ENCODE data around the gene SLC35F3.
"Not testable (repeated sequence)": the region's sequence is repeated elsewhere in the genome, so short reads cannot be mapped to it uniquely, and the experiment has no call there.

The SLC35F3 gene

DNA sequence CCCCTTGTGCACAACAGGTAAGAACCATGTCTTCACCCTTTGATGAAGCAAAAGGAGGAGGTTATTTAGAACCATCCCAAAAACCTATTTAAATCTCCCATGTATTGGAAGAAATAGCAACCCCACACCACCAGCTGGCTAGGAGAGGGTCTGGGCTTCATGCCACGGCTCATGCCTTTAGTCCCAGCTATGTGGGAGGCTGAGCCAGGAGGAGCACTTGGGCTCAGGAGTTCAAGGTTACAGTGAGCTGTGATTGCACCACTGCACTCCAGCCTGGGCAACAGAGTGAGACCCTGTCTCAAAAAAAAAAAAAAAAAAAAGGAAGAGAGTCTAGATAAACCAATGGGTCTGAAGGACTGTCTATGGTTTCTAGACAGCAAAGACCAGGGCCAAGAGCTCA lies 270.9 kb downstream of the SLC35F3 start:
- Histone ChIP-seq H3K27ac (ENCODE audit: low read length) (no peak overlapping the region), H3K36me3 (ENCODE audit: control insufficient read depth, low read depth, low read length) (no peaks in the 10 kb centered on the region), H3K9ac (ENCODE audit: low read length) (no peak overlapping the region), H3K4me3 (ENCODE audit: low read length) (no peak overlapping the region), H3K4me1 (ENCODE audit: control insufficient read depth, low read depth, low read length) (no peaks in the 10 kb centered on the region), H3K9me3 (ENCODE audit: control insufficient read depth, low read depth, low read length) (no peaks in the 10 kb centered on the region), H3K27me3 (ENCODE audit: control insufficient read depth, insufficient read depth, low read length) (no peaks in the 10 kb centered on the region)

DNA sequence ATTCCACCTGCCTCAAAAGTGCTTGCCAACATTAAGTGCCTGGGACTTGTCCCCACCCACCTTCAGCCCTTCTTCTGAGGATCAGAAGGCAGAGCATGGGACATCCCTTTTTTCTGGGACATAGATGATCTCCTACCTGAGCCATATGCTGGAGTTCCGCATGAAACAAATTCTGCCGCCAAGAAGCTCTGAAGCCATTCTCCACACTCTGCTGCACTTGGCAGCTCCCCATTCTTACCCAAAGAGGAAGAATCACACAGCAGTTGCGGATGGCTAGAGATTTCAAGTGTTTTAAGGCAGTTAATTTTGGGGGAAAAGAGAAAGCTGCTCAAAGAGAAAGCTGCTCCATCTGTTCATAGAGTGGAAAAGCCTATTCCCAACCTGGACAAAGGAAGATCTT lies 271.5 kb downstream of the SLC35F3 start:
- Histone ChIP-seq H3K27me3 (ENCODE audit: control insufficient read depth, insufficient read depth, low read length) (no peaks in the 10 kb centered on the region), H3K4me1 (ENCODE audit: control insufficient read depth, low read depth, low read length) (no peaks in the 10 kb centered on the region), H3K36me3 (ENCODE audit: control insufficient read depth, low read depth, low read length) (no peaks in the 10 kb centered on the region), H3K9ac (ENCODE audit: low read length) (no peak overlapping the region), H3K4me3 (ENCODE audit: low read length) (no peak overlapping the region), H3K27ac (ENCODE audit: low read length) (no peak overlapping the region), H3K9me3 (ENCODE audit: control insufficient read depth, low read depth, low read length) (no peaks in the 10 kb centered on the region)

DNA sequence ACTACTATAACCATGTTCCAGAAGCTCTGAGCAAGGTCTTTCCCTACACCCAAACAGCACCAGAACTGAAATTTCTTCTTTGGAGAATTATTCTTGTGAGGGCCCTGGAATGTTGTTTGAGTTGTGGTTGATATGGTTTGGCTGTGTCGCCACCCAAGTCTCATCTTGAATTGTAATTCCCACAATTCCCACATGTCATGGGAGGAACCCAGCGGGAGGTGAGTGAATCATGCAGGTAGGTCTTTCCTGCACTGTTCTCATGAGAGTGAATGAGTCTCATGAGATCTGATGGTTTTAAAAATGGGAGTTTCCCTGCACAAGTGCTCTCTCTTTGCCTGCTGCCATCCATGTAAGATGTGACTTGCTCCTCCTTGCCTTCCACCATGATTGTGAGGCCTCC lies 272.4 kb downstream of the SLC35F3 start:
- H3K27me3 ChIP-seq (ENCODE audit: control insufficient read depth, insufficient read depth, low read length); H3K9me3 ChIP-seq (ENCODE audit: control insufficient read depth, low read depth, low read length); H3K27ac ChIP-seq (ENCODE audit: low read length); H3K4me3 ChIP-seq (ENCODE audit: low read length); H3K36me3 ChIP-seq (ENCODE audit: control insufficient read depth, low read depth, low read length); H3K9ac ChIP-seq (ENCODE audit: low read length); H3K4me1 ChIP-seq (ENCODE audit: control insufficient read depth, low read depth, low read length): not testable (repeated sequence)

- no peaks in the 10 kb centered on the region for H3K9me3 ChIP-seq (ENCODE audit: control insufficient read depth, low read depth, low read length)
- H3K27me3 ChIP-seq (ENCODE audit: control insufficient read depth, insufficient read depth, low read length) = no peaks in the 10 kb centered on the region
- no peak overlapping the region for H3K9ac ChIP-seq (ENCODE audit: low read length)
- no peak overlapping the region for H3K4me3 ChIP-seq (ENCODE audit: low read length)
- H3K4me1 ChIP-seq (ENCODE audit: control insufficient read depth, low read depth, low read length) = no peaks in the 10 kb centered on the region
- H3K36me3 ChIP-seq (ENCODE audit: control insufficient read depth, low read depth, low read length) = no peaks in the 10 kb centered on the region
- H3K27ac ChIP-seq (ENCODE audit: low read length) = no peak overlapping the region
These were observed 281.0 kb downstream of the SLC35F3 start for GRCh38 chr1:234185438-234185837.

DNA sequence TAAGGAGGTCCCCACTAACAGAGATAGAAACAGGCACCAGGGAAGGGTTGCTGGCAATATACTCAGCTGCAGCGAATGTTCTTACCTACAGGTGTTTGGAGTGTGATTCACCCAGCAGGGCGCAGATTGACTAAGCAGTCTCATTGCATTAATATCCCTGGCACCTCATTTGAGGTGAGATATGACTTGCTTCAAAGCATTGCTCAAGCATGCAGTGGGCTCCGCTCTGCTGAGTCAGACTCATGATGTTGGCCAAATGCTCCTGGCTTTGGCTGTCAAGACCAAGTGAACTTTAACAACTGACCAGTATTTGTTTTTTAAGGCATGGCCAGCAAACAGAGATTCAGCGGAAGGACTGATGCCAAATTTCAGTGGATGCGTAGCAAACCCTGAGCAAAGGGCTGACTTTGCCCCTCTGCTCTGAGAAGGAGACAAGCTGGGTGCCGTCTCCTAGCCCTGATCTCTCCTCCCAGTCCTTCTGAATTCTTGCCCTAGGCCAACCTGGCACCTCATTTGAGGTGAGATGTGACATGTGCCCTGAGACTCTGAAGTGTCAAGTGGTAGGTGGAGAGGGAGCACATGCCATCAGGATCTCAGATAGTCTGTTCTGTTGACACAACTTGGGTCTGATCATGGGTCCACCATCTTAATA lies 281.7 kb downstream of the SLC35F3 start:
- no peak overlapping the region for H3K9ac ChIP-seq (ENCODE audit: low read length)
- no peak overlapping the region for H3K27ac ChIP-seq (ENCODE audit: low read length)
- H3K36me3 ChIP-seq (ENCODE audit: control insufficient read depth, low read depth, low read length) = no peaks in the 10 kb centered on the region
- H3K27me3 ChIP-seq (ENCODE audit: control insufficient read depth, insufficient read depth, low read length) = no peaks in the 10 kb centered on the region
- no peaks in the 10 kb centered on the region for H3K9me3 ChIP-seq (ENCODE audit: control insufficient read depth, low read depth, low read length)
- H3K4me1 ChIP-seq (ENCODE audit: control insufficient read depth, low read depth, low read length) = no peaks in the 10 kb centered on the region
- no peak overlapping the region for H3K4me3 ChIP-seq (ENCODE audit: low read length)

GRCh38 chr1:234188454-234188792 lies 283.9 kb downstream of the SLC35F3 start:
- no peaks in the 10 kb centered on the region for H3K4me1 ChIP-seq (ENCODE audit: control insufficient read depth, low read depth, low read length)
- no peaks in the 10 kb centered on the region for H3K36me3 ChIP-seq (ENCODE audit: control insufficient read depth, low read depth, low read length)
- H3K9ac ChIP-seq (ENCODE audit: low read length) = no peak overlapping the region
- no peak overlapping the region for H3K4me3 ChIP-seq (ENCODE audit: low read length)
- no peaks in the 10 kb centered on the region for H3K9me3 ChIP-seq (ENCODE audit: control insufficient read depth, low read depth, low read length)
- H3K27ac ChIP-seq (ENCODE audit: low read length) = no peak overlapping the region
- no peaks in the 10 kb centered on the region for H3K27me3 ChIP-seq (ENCODE audit: control insufficient read depth, insufficient read depth, low read length)

DNA sequence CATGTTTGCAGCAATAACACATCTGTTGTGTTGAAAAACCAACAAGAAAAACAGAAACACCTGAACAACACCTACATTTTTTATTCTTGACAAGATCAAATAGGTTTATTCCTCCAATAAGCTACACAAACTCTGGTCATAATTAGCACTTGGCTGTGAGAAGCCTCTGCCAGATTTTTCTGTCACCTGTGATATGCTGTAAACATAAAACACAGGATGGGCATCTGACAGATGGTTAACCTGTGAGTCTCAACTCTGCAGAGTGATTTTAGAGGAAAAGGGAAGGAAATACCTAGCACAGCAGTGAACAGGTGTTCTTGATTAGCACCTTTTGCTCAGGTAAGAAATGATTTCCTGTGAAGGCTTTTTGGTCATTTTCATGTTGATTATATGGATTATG lies 293.4 kb downstream of the SLC35F3 start:
- Histone ChIP-seq H3K9me3 (ENCODE audit: control insufficient read depth, low read depth, low read length) (no peaks in the 10 kb centered on the region), H3K4me1 (ENCODE audit: control insufficient read depth, low read depth, low read length) (no peaks in the 10 kb centered on the region), H3K36me3 (ENCODE audit: control insufficient read depth, low read depth, low read length) (no peaks in the 10 kb centered on the region), H3K27ac (ENCODE audit: low read length) (no peak overlapping the region), H3K27me3 (ENCODE audit: control insufficient read depth, insufficient read depth, low read length) (no peaks in the 10 kb centered on the region), H3K4me3 (ENCODE audit: low read length) (no peak overlapping the region), H3K9ac (ENCODE audit: low read length) (no peak overlapping the region)

DNA sequence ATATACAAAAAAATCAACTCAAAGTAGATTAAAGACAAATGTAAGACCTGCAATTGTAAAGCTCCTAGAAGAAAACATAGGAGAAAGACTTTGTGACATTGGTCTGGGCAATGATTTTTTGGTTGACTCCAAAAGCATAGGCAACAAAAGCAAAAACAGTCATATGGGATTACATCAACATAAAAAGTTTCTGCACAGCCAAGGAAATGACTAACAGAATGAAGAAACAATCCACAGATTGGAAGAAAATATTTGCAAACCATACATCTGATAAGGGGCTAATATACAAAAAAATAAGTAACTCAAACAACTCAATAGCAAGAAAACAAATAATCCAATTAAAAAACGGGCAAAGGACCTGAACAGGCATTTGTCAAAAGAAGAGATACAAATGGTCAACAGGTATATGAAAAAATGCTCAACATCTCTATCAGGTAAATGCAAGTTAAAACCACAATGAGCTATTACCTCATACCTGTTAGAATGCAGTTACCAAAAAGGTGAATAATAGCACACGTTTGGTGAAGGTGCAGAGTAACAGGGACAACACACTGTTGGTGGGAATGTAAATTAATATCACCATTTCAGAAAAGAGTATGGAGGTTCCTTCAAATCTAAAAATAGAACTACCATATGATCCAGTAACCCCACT lies 295.1 kb downstream of the SLC35F3 start:
- Histone ChIP-seq H3K4me1 (ENCODE audit: control insufficient read depth, low read depth, low read length) (no peaks in the 10 kb centered on the region), H3K9me3 (ENCODE audit: control insufficient read depth, low read depth, low read length) (no peaks in the 10 kb centered on the region)

DNA sequence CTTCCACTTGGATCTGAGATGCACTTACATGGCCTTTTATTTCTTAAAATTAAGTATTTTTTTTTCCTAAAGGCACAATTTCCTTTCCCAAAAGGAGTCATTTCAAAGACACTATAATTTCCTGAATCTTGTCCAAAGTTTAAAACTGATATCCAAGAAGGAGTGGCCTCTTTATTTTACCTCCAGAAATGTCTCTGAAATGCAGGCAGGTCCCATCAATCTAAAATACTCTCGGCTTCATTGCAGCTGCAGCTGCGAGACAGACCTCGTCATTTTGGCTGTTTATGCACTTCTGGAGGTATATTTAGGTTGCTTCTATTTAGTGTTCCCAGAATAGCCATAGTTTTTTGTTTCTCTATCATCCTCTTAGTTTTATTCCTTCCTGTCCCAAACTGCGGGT lies 296.1 kb downstream of the SLC35F3 start:
- Histone ChIP-seq H3K27me3 (ENCODE audit: control insufficient read depth, insufficient read depth, low read length) (no peaks in the 10 kb centered on the region), H3K9ac (ENCODE audit: low read length) (no peak overlapping the region), H3K36me3 (ENCODE audit: control insufficient read depth, low read depth, low read length) (no peaks in the 10 kb centered on the region), H3K4me3 (ENCODE audit: low read length) (no peak overlapping the region), H3K9me3 (ENCODE audit: control insufficient read depth, low read depth, low read length) (no peaks in the 10 kb centered on the region), H3K4me1 (ENCODE audit: control insufficient read depth, low read depth, low read length) (no peaks in the 10 kb centered on the region), H3K27ac (ENCODE audit: low read length) (no peak overlapping the region)

More for the DNA sequence above, 295.1 kb downstream of the SLC35F3 start:
- Histone ChIP-seq H3K27ac (ENCODE audit: low read length) (no peak overlapping the region), H3K27me3 (ENCODE audit: control insufficient read depth, insufficient read depth, low read length) (no peaks in the 10 kb centered on the region), H3K4me3 (ENCODE audit: low read length) (no peak overlapping the region), H3K36me3 (ENCODE audit: control insufficient read depth, low read depth, low read length) (no peaks in the 10 kb centered on the region), H3K9ac (ENCODE audit: low read length) (no peak overlapping the region)

DNA sequence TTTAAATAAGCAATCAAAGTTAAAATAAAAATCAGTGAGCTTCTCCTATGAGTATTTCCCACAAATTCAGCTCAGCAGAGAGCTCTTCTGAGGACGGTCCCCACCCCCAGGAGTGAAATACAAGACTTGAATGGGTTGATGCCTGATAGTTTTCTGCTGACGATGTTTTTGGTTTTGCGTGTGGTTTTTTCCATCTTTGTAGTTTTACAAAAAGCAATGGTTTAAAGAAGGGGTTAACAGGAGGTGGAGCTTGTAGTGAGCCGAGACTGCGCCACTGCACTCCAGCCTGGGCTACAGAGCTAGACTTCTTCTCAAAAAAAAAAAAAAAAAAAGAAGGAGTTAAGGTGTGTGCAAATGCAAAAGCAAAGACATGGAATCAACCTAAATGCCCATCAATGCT lies 297.1 kb downstream of the SLC35F3 start:
- no peaks in the 10 kb centered on the region for H3K4me1 ChIP-seq (ENCODE audit: control insufficient read depth, low read depth, low read length)
- H3K27me3 ChIP-seq (ENCODE audit: control insufficient read depth, insufficient read depth, low read length) = no peaks in the 10 kb centered on the region
- H3K27ac ChIP-seq (ENCODE audit: low read length) = no peak overlapping the region
- H3K36me3 ChIP-seq (ENCODE audit: control insufficient read depth, low read depth, low read length) = no peaks in the 10 kb centered on the region
- H3K9ac ChIP-seq (ENCODE audit: low read length) = no peak overlapping the region
- H3K4me3 ChIP-seq (ENCODE audit: low read length) = no peak overlapping the region
- no peaks in the 10 kb centered on the region for H3K9me3 ChIP-seq (ENCODE audit: control insufficient read depth, low read depth, low read length)

DNA sequence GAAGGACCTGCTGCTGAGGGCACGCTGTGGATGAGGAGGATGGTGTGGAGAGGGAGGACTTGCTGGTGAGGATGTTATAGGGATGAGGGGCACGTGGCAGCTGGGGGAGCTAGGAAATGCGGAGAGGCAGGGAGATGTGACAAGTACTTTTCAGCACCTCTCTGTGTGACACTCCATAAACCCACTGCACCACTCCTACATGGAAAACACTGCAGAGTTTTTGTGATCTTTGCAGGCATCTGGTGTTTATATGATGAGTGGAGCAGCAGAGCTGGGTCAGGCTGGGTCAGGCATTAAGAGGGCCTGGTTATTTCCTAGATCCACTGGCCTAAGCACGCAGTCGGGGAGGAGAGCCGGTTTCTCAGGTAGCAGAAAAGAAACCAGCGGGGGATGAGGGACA lies 301.5 kb downstream of the SLC35F3 start:
- Histone ChIP-seq H3K36me3 (ENCODE audit: control insufficient read depth, low read depth, low read length) (no peaks in the 10 kb centered on the region), H3K4me3 (ENCODE audit: low read length) (no peak overlapping the region), H3K27ac (ENCODE audit: low read length) (no peak overlapping the region), H3K9me3 (ENCODE audit: control insufficient read depth, low read depth, low read length) (no peaks in the 10 kb centered on the region), H3K27me3 (ENCODE audit: control insufficient read depth, insufficient read depth, low read length) (no peaks in the 10 kb centered on the region), H3K9ac (ENCODE audit: low read length) (no peak overlapping the region), H3K4me1 (ENCODE audit: control insufficient read depth, low read depth, low read length) (no peaks in the 10 kb centered on the region)

GRCh38 chr1:234206651-234207284 lies 302.3 kb downstream of the SLC35F3 start:
- no peaks in the 10 kb centered on the region for H3K36me3 ChIP-seq (ENCODE audit: control insufficient read depth, low read depth, low read length)
- no peak overlapping the region for H3K27ac ChIP-seq (ENCODE audit: low read length)
- H3K4me3 ChIP-seq (ENCODE audit: low read length) = no peak overlapping the region

More at GRCh38 chr1:234206651-234207284, 302.3 kb downstream of the SLC35F3 start:
- H3K27me3 ChIP-seq (ENCODE audit: control insufficient read depth, insufficient read depth, low read length) = no peaks in the 10 kb centered on the region
- no peaks in the 10 kb centered on the region for H3K9me3 ChIP-seq (ENCODE audit: control insufficient read depth, low read depth, low read length)
- H3K4me1 ChIP-seq (ENCODE audit: control insufficient read depth, low read depth, low read length) = no peaks in the 10 kb centered on the region
- H3K9ac ChIP-seq (ENCODE audit: low read length) = no peak overlapping the region
